ENCODE measurements around the gene KLF4. TPM values are rescaled to one million over a fixed set of nuclear protein-coding genes. Genes with fewer than 3 reads are reported as not detected.
A peak's percentile ranks its signal among the peaks of the same experiment; 100 is the strongest.
"Not testable (repeated sequence)": the region's sequence is repeated elsewhere in the genome, so short reads cannot be mapped to it uniquely, and the experiment has no call there.

The KLF4 gene
- total RNA-seq, 4 donors from 2014 or later, result 24.9 to 56.6 (median 30.3) TPM

GRCh38 chr9:107491081-107492053 is 1.8 kb upstream of the KLF4 start:
- WGBS, 2 donors, result 16 to 17% methylated on average over 43 of the region's 43 CpGs
- intact Hi-C loops (cut with DNase I), result no loop called here
- TF ChIP-seq POLR2A (IDR thresholded peaks at IDR 0.05), result peak in 1 of 2 donors; percentile 13
- no peak for TF ChIP-seq CTCF (IDR thresholded peaks at IDR 0.05)
- no peaks in the 10 kb centered on the region for H3K36me3 ChIP-seq
- H3K9me3 ChIP-seq, result no peaks in the 10 kb centered on the region
- peak overlapping the region; percentile 26 to 87 (median 83) for H3K27ac ChIP-seq
- peak overlapping the region in 2 of 3 donors; percentile 2 to 53 for H3K4me3 ChIP-seq (replicated peaks in 1 of 3)
- no peaks in the 10 kb centered on the region for H3K27me3 ChIP-seq
- DNase-seq, result peak; percentile 49 to 52
- peaks cover 10 to 18% of the 10 kb centered on the region in 2 donors for H3K4me1 ChIP-seq

GRCh38 chr9:107490606-107490970 is 1.0 kb upstream of the KLF4 start:
- H3K27ac ChIP-seq, result peak overlapping the region; percentile 26 to 87 (median 83)
- H3K36me3 ChIP-seq; intact Hi-C loops (cut with DNase I); H3K9me3 ChIP-seq; H3K27me3 ChIP-seq: not testable (repeated sequence)
- H3K4me3 ChIP-seq (replicated peaks in 1 of 3), result peak overlapping the region in 1 of 3 donors; percentile 53
- peak; percentile 38 to 39 for DNase-seq
- H3K4me1 ChIP-seq, result peaks cover 10 to 18% of the 10 kb centered on the region in 2 donors
- WGBS, 2 donors, result 16 to 19% methylated on average over 23 of the region's 23 CpGs

- Histone ChIP-seq H3K36me3 (no peaks in the 10 kb centered on the region), H3K27ac (peak overlapping the region; percentile 88 to 91 (median 90)), H3K27me3 (no peaks in the 10 kb centered on the region), H3K4me3 (replicated peaks in 1 of 3) (peak overlapping the region; percentile 0 to 53 (median 43)), H3K4me1 (peaks cover 10 to 18% of the 10 kb centered on the region in 2 donors), H3K9me3 (no peaks in the 10 kb centered on the region)
- TF ChIP-seq CTCF (IDR thresholded peaks at IDR 0.05) (no peak), POLR2A (IDR thresholded peaks at IDR 0.05) (no peak)
- 0% methylated on average over 13 to 22 of the region's 46 CpGs for WGBS, 2 donors
- no peak for DNase-seq
- intact Hi-C loops (cut with DNase I), result loop anchor here (10.0 kb wide), 1 partner anchor 256 kb away; no protein-coding TSS in a partner anchor
Observed at GRCh38 chr9:107489144-107489673, 360 bp downstream of the KLF4 start.

- Histone ChIP-seq H3K9me3 (no peaks in the 10 kb centered on the region), H3K27me3 (no peaks in the 10 kb centered on the region), H3K27ac (peak overlapping the region; percentile 88 to 91 (median 90)), H3K36me3 (no peaks in the 10 kb centered on the region), H3K4me1 (peaks cover 10 to 18% of the 10 kb centered on the region in 2 donors), H3K4me3 (replicated peaks in 1 of 3) (peak overlapping the region; percentile 0 to 53 (median 43))
- DNase-seq, result peak; percentile 72 to 73
- TF ChIP-seq CTCF (IDR thresholded peaks at IDR 0.05) (no peak), POLR2A (IDR thresholded peaks at IDR 0.05) (peak in 1 of 2 donors; percentile 62)
- intact Hi-C loops (cut with DNase I), result loop anchor here (10.0 kb wide), 1 partner anchor 256 kb away; no protein-coding TSS in a partner anchor
- 0 to 2% methylated on average over 14 to 21 of the region's 80 CpGs for WGBS, 2 donors
Observed at GRCh38 chr9:107488375-107489143, 1.0 kb downstream of the KLF4 start.
